GM23338 (cell line): ENCODE results near the gene DLG2. TPM values are rescaled to one million over a fixed set of nuclear protein-coding genes. Genes with fewer than 3 reads are reported as not detected.
A peak's percentile ranks its signal among the peaks of the same experiment; 100 is the strongest.

Source experiments
- ATAC-seq: fragments of 200-7000 bp; cut with Tn5 transposase; 3 replicates; pipeline ENCODE4 v1.9.1; 2020
- DNase-seq: peaks from one replicate; pipeline ENCODE4 v3.0.0-alpha.2; 2015; ENCODE audit warnings: low spot score
- H2AFZ ChIP-seq: fragments of 200-600 bp; sonication (generic); 2 replicates; pipeline ENCODE4 v1.8.0; 2016; ENCODE audit warnings: antibody characterized with exemption, mild to moderate bottlenecking, moderate library complexity
- H3F3A ChIP-seq: fragments of 200-600 bp; sonication (generic); replicated peaks from 2 replicates; pipeline ENCODE4 v1.8.0; 2017; ENCODE audit warnings: antibody characterized with exemption, mixed run types, low read depth
- H3K27ac ChIP-seq: fragments of 200-600 bp; sonication (generic); 2 replicates; pipeline ENCODE4 v1.6.1; 2016; ENCODE audit warnings: low read depth
- H3K27me3 ChIP-seq: fragments of 200-600 bp; sonication (generic); 2 replicates; pipeline ENCODE4 v1.8.0; 2016; ENCODE audit warnings: mild to moderate bottlenecking, mixed run types, moderate library complexity; ENCODE audit not compliant: insufficient read depth
- H3K36me3 ChIP-seq: fragments of 200-600 bp; sonication (generic); 2 replicates; pipeline ENCODE4 v1.8.0; 2016; ENCODE audit warnings: mild to moderate bottlenecking; ENCODE audit not compliant: insufficient read depth
- H3K4me1 ChIP-seq: fragments of 200-600 bp; sonication (generic); 2 replicates; pipeline ENCODE4 v1.8.0; 2016; ENCODE audit warnings: mild to moderate bottlenecking, moderate library complexity; ENCODE audit not compliant: insufficient read depth
- H3K4me2 ChIP-seq: fragments of 200-600 bp; sonication (generic); 2 replicates; pipeline ENCODE4 v1.7.1; 2017; ENCODE audit warnings: mixed run types
- H3K4me3 ChIP-seq: fragments of 200-600 bp; sonication (generic); 2 replicates; pipeline ENCODE4 v1.6.1; 2016; ENCODE audit warnings: mixed run types
- H3K79me2 ChIP-seq: fragments of 200-600 bp; sonication (generic); replicated peaks from 2 replicates; pipeline ENCODE4 v1.8.0; 2017; ENCODE audit warnings: mild to moderate bottlenecking; ENCODE audit not compliant: insufficient read depth
- H3K9me2 ChIP-seq: fragments of 200-600 bp; sonication (generic); 2 replicates; pipeline ENCODE4 v1.8.0; 2017; ENCODE audit not compliant: insufficient read depth
- H4K20me1 ChIP-seq: fragments of 200-600 bp; sonication (generic); replicated peaks from 2 replicates; pipeline ENCODE4 v1.8.0; 2017; ENCODE audit warnings: mild to moderate bottlenecking; ENCODE audit not compliant: insufficient read depth
- H3K27ac Mint-ChIP-seq: 2 replicates; pipeline ENCODE4 v1.8.0; 2020; ENCODE audit warnings: inconsistent platforms, mild to moderate bottlenecking, moderate library complexity, mixed read lengths
- H3K27me3 Mint-ChIP-seq: 3 replicates; pipeline ENCODE4 v1.8.0; 2022; ENCODE audit warnings: low read depth, mild to moderate bottlenecking, moderate library complexity, mixed read lengths, inconsistent platforms; ENCODE audit not compliant: insufficient read depth, poor library complexity
- H3K36me3 Mint-ChIP-seq: 3 replicates; pipeline ENCODE4 v1.8.0; 2021; ENCODE audit warnings: low read depth, mild to moderate bottlenecking, inconsistent platforms, moderate library complexity, mixed read lengths
- H3K4me1 Mint-ChIP-seq: 3 replicates; pipeline ENCODE4 v1.8.0; 2020; ENCODE audit warnings: mild to moderate bottlenecking, inconsistent platforms, mixed read lengths
- H3K4me3 Mint-ChIP-seq: 3 replicates; pipeline ENCODE4 v1.8.0; 2021; ENCODE audit warnings: moderate library complexity, mild to moderate bottlenecking, inconsistent platforms, mixed read lengths
- H3K9me3 Mint-ChIP-seq: 3 replicates; pipeline ENCODE4 v1.8.0; 2020; ENCODE audit warnings: moderate library complexity, mild to moderate bottlenecking, inconsistent platforms, mixed read lengths
- CREB1 ChIP-seq: fragments of 250-450 bp; sonication (Bioruptor Pico); IDR thresholded peaks from 2 replicates; pipeline ENCODE4 v1.5.0; 2020; ENCODE audit warnings: low read depth, mild to moderate bottlenecking, moderate library complexity
- EZH2 ChIP-seq: fragments of 200-600 bp; sonication (generic); IDR thresholded peaks from one replicate; pipeline ENCODE4 v1.8.0; 2017; ENCODE audit warnings: antibody characterized with exemption, mild to moderate bottlenecking, low read depth; ENCODE audit not compliant: unreplicated experiment
- EZH2phosphoT487 ChIP-seq: fragments of 200-600 bp; sonication (generic); IDR thresholded peaks from one replicate; pipeline ENCODE4 v1.8.1; 2018; ENCODE audit warnings: antibody characterized with exemption; ENCODE audit not compliant: unreplicated experiment
- JUNB ChIP-seq: IDR thresholded peaks from one replicate; pipeline ENCODE4 v1.6.1; 2016; ENCODE audit warnings: antibody characterized with exemption; ENCODE audit not compliant: unreplicated experiment
- NANOG ChIP-seq: IDR thresholded peaks from 2 replicates; pipeline ENCODE4 v1.6.1; 2016; ENCODE audit warnings: antibody characterized with exemption, borderline replicate concordance
- POLR2AphosphoS5 ChIP-seq: IDR thresholded peaks from 2 replicates; pipeline ENCODE4 v1.6.1; 2016; ENCODE audit warnings: antibody characterized with exemption, low read depth
- STAT1 ChIP-seq: IDR thresholded peaks from one replicate; pipeline ENCODE4 v1.6.1; 2016; ENCODE audit warnings: antibody characterized with exemption; ENCODE audit not compliant: unreplicated experiment
- ZNF114 ChIP-seq: fragments of 250-450 bp; sonication (Bioruptor Pico); IDR thresholded peaks from 2 replicates; pipeline ENCODE4 v1.5.0; 2020; ENCODE audit warnings: mild to moderate bottlenecking, moderate library complexity
- ZNF331 ChIP-seq: fragments of 250-450 bp; sonication (Bioruptor Pico); IDR thresholded peaks from 2 replicates; pipeline ENCODE4 v1.5.0; 2020; ENCODE audit warnings: low read depth, mild to moderate bottlenecking, moderate library complexity
- polyA plus RNA-seq: library from polyadenylated mRNA; unstranded; fragments of >200 nt; fragmentation: Nextera tagmentation; extraction: Ambion mirVana; gene quantifications from 2 replicates; pipeline ENCODE4 v1.2.1, GENCODE V29; 2016
- total RNA-seq: library from RNA; depleted of rRNA; stranded (reverse); fragments of >200 nt; shearing (Covaris generic); gene quantifications from 2 replicates; pipeline ENCODE4 v1.2.3, GENCODE V29; 2014
- TF ChIP-seq, protein P1 (sequence below), 2 experiments: fragments of 200-600 bp in 1 of 2; sonication (generic) in 1 of 2; conservative IDR thresholded peaks; 2 replicates each; pipeline versions ENCODE4 v1.5.1 to v1.6.1; 2016 to 2017; ENCODE audit warnings: antibody characterized with exemption in 2 of 2, low read depth in 2 of 2, mild to moderate bottlenecking in 2 of 2, moderate library complexity in 1 of 2
- TF ChIP-seq, protein P2 (sequence below): fragments of 250-450 bp; sonication (Bioruptor Pico); IDR thresholded peaks from 2 replicates; pipeline ENCODE4 v1.5.0; 2020; ENCODE audit warnings: mild to moderate bottlenecking, moderate library complexity
- TF ChIP-seq, protein P3 (sequence below): IDR thresholded peaks from one replicate; pipeline ENCODE4 v1.6.1; 2018; ENCODE audit warnings: antibody characterized with exemption; ENCODE audit not compliant: unreplicated experiment
- TF ChIP-seq, protein P4 (sequence below): IDR thresholded peaks from 2 replicates; pipeline ENCODE4 v1.6.1; 2016; ENCODE audit warnings: antibody characterized with exemption

DLG2 gene
- total and polyA plus RNA-seq, 2 experiments from 2014 or later = 19.8 to 21.5 TPM

DNA sequence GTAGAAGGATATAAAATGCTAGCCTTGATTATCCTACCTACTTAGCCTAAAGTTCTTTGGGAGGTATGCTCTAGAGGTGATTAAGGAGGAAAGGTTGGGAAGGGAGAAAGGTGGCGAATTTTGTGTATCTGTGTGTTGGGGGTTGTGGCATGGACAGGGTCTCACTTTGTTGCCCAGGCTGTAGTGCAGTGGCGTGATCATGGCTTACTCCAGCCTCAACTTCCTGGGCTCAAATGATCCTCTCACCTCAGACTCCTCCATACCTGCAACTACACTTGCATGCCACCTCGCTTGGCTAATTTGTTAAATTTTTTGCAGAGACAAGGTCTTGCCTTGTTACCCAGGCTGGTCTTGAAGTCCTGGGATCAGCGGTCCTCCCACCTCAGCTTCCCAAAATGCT, 1094.8 kb downstream of the DLG2 start:
- Histone ChIP-seq H2AFZ (no peak overlapping the region), H4K20me1 (no peaks in the 10 kb centered on the region), H3K4me1 (peaks cover 14% of the 10 kb centered on the region), H3K27me3 (no peaks in the 10 kb centered on the region), H3K4me3 (no peak overlapping the region), H3K27ac (0 out of 2 replicates have a peak overlapping the region, but pooled peaks have one; percentile 41), H3K4me2 (no peak overlapping the region), H3F3A (no peaks in the 10 kb centered on the region), H3K9me2 (no peaks in the 10 kb centered on the region), H3K79me2 (no peaks in the 10 kb centered on the region), H3K36me3 (no peaks in the 10 kb centered on the region)
- ATAC-seq (no peak), DNase-seq (no peak)
- Mint-ChIP-seq H3K36me3 (no peaks in the 10 kb centered on the region; the same call in 2 of the 3 replicates), H3K4me3 (no peak overlapping the region), H3K27me3 (peaks cover 3% of the 10 kb centered on the region), H3K27ac (no peak overlapping the region), H3K4me1 (peaks cover 12% of the 10 kb centered on the region), H3K9me3 (no peaks in the 10 kb centered on the region)
- no peak for TF ChIP-seq STAT1
- TF ChIP-seq EZH2phosphoT487 = no peak
- no peak for TF ChIP-seq POLR2AphosphoS5
- TF ChIP-seq, protein P1, sequence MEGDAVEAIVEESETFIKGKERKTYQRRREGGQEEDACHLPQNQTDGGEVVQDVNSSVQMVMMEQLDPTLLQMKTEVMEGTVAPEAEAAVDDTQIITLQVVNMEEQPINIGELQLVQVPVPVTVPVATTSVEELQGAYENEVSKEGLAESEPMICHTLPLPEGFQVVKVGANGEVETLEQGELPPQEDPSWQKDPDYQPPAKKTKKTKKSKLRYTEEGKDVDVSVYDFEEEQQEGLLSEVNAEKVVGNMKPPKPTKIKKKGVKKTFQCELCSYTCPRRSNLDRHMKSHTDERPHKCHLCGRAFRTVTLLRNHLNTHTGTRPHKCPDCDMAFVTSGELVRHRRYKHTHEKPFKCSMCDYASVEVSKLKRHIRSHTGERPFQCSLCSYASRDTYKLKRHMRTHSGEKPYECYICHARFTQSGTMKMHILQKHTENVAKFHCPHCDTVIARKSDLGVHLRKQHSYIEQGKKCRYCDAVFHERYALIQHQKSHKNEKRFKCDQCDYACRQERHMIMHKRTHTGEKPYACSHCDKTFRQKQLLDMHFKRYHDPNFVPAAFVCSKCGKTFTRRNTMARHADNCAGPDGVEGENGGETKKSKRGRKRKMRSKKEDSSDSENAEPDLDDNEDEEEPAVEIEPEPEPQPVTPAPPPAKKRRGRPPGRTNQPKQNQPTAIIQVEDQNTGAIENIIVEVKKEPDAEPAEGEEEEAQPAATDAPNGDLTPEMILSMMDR (conservative IDR thresholded peaks at IDR 0.05; ENCODE audit: low read depth in 2 of 2) = no peak
- no peak for TF ChIP-seq ZNF331
- TF ChIP-seq, protein P2, sequence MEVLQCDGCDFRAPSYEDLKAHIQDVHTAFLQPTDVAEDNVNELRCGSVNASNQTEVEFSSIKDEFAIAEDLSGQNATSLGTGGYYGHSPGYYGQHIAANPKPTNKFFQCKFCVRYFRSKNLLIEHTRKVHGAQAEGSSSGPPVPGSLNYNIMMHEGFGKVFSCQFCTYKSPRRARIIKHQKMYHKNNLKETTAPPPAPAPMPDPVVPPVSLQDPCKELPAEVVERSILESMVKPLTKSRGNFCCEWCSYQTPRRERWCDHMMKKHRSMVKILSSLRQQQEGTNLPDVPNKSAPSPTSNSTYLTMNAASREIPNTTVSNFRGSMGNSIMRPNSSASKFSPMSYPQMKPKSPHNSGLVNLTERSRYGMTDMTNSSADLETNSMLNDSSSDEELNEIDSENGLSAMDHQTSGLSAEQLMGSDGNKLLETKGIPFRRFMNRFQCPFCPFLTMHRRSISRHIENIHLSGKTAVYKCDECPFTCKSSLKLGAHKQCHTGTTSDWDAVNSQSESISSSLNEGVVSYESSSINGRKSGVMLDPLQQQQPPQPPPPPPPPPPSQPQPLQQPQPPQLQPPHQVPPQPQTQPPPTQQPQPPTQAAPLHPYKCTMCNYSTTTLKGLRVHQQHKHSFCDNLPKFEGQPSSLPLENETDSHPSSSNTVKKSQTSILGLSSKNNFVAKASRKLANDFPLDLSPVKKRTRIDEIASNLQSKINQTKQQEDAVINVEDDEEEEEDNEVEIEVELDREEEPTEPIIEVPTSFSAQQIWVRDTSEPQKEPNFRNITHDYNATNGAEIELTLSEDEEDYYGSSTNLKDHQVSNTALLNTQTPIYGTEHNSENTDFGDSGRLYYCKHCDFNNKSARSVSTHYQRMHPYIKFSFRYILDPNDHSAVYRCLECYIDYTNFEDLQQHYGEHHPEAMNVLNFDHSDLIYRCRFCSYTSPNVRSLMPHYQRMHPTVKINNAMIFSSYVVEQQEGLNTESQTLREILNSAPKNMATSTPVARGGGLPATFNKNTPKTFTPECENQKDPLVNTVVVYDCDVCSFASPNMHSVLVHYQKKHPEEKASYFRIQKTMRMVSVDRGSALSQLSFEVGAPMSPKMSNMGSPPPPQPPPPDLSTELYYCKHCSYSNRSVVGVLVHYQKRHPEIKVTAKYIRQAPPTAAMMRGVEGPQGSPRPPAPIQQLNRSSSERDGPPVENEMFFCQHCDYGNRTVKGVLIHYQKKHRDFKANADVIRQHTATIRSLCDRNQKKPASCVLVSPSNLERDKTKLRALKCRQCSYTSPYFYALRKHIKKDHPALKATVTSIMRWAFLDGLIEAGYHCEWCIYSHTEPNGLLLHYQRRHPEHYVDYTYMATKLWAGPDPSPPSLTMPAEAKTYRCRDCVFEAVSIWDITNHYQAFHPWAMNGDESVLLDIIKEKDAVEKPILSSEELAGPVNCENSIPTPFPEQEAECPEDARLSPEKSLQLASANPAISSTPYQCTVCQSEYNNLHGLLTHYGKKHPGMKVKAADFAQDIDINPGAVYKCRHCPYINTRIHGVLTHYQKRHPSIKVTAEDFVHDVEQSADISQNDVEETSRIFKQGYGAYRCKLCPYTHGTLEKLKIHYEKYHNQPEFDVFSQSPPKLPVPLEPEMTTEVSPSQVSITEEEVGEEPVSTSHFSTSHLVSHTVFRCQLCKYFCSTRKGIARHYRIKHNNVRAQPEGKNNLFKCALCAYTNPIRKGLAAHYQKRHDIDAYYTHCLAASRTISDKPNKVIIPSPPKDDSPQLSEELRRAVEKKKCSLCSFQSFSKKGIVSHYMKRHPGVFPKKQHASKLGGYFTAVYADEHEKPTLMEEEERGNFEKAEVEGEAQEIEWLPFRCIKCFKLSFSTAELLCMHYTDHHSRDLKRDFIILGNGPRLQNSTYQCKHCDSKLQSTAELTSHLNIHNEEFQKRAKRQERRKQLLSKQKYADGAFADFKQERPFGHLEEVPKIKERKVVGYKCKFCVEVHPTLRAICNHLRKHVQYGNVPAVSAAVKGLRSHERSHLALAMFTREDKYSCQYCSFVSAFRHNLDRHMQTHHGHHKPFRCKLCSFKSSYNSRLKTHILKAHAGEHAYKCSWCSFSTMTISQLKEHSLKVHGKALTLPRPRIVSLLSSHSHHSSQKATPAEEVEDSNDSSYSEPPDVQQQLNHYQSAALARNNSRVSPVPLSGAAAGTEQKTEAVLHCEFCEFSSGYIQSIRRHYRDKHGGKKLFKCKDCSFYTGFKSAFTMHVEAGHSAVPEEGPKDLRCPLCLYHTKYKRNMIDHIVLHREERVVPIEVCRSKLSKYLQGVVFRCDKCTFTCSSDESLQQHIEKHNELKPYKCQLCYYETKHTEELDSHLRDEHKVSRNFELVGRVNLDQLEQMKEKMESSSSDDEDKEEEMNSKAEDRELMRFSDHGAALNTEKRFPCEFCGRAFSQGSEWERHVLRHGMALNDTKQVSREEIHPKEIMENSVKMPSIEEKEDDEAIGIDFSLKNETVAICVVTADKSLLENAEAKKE (CRISPR knock-in tag) = no peak
- no peak for TF ChIP-seq NANOG
- TF ChIP-seq, protein P3, sequence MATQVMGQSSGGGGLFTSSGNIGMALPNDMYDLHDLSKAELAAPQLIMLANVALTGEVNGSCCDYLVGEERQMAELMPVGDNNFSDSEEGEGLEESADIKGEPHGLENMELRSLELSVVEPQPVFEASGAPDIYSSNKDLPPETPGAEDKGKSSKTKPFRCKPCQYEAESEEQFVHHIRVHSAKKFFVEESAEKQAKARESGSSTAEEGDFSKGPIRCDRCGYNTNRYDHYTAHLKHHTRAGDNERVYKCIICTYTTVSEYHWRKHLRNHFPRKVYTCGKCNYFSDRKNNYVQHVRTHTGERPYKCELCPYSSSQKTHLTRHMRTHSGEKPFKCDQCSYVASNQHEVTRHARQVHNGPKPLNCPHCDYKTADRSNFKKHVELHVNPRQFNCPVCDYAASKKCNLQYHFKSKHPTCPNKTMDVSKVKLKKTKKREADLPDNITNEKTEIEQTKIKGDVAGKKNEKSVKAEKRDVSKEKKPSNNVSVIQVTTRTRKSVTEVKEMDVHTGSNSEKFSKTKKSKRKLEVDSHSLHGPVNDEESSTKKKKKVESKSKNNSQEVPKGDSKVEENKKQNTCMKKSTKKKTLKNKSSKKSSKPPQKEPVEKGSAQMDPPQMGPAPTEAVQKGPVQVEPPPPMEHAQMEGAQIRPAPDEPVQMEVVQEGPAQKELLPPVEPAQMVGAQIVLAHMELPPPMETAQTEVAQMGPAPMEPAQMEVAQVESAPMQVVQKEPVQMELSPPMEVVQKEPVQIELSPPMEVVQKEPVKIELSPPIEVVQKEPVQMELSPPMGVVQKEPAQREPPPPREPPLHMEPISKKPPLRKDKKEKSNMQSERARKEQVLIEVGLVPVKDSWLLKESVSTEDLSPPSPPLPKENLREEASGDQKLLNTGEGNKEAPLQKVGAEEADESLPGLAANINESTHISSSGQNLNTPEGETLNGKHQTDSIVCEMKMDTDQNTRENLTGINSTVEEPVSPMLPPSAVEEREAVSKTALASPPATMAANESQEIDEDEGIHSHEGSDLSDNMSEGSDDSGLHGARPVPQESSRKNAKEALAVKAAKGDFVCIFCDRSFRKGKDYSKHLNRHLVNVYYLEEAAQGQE = no peak
- no peak for TF ChIP-seq ZNF114
- no peak for TF ChIP-seq CREB1 (CRISPR knock-in tag)
- no peak for TF ChIP-seq EZH2
- no peak for TF ChIP-seq JUNB
- TF ChIP-seq, protein P4, sequence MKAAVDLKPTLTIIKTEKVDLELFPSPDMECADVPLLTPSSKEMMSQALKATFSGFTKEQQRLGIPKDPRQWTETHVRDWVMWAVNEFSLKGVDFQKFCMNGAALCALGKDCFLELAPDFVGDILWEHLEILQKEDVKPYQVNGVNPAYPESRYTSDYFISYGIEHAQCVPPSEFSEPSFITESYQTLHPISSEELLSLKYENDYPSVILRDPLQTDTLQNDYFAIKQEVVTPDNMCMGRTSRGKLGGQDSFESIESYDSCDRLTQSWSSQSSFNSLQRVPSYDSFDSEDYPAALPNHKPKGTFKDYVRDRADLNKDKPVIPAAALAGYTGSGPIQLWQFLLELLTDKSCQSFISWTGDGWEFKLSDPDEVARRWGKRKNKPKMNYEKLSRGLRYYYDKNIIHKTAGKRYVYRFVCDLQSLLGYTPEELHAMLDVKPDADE = no peak
